GM23338 (cell line): ENCODE data around the gene SLC6A18. TPM values are rescaled to one million over a fixed set of nuclear protein-coding genes. Genes with fewer than 3 reads are reported as not detected.

ENCODE experiments used
- ATAC-seq: fragments of 200-7000 bp; cut with Tn5 transposase; 3 replicates; pipeline ENCODE4 v1.9.1; 2020
- DNase-seq: peaks from one replicate; pipeline ENCODE4 v3.0.0-alpha.2; 2015; ENCODE audit warnings: low spot score
- H2AFZ ChIP-seq: fragments of 200-600 bp; sonication (generic); 2 replicates; pipeline ENCODE4 v1.8.0; 2016; ENCODE audit warnings: antibody characterized with exemption, mild to moderate bottlenecking, moderate library complexity
- H3F3A ChIP-seq: fragments of 200-600 bp; sonication (generic); replicated peaks from 2 replicates; pipeline ENCODE4 v1.8.0; 2017; ENCODE audit warnings: antibody characterized with exemption, mixed run types, low read depth
- H3K27ac ChIP-seq: fragments of 200-600 bp; sonication (generic); 2 replicates; pipeline ENCODE4 v1.6.1; 2016; ENCODE audit warnings: low read depth
- H3K27me3 ChIP-seq: fragments of 200-600 bp; sonication (generic); 2 replicates; pipeline ENCODE4 v1.8.0; 2016; ENCODE audit warnings: mild to moderate bottlenecking, mixed run types, moderate library complexity; ENCODE audit not compliant: insufficient read depth
- H3K36me3 ChIP-seq: fragments of 200-600 bp; sonication (generic); 2 replicates; pipeline ENCODE4 v1.8.0; 2016; ENCODE audit warnings: mild to moderate bottlenecking; ENCODE audit not compliant: insufficient read depth
- H3K4me1 ChIP-seq: fragments of 200-600 bp; sonication (generic); 2 replicates; pipeline ENCODE4 v1.8.0; 2016; ENCODE audit warnings: mild to moderate bottlenecking, moderate library complexity; ENCODE audit not compliant: insufficient read depth
- H3K4me2 ChIP-seq: fragments of 200-600 bp; sonication (generic); 2 replicates; pipeline ENCODE4 v1.7.1; 2017; ENCODE audit warnings: mixed run types
- H3K4me3 ChIP-seq: fragments of 200-600 bp; sonication (generic); 2 replicates; pipeline ENCODE4 v1.6.1; 2016; ENCODE audit warnings: mixed run types
- H3K79me2 ChIP-seq: fragments of 200-600 bp; sonication (generic); replicated peaks from 2 replicates; pipeline ENCODE4 v1.8.0; 2017; ENCODE audit warnings: mild to moderate bottlenecking; ENCODE audit not compliant: insufficient read depth
- H3K9me2 ChIP-seq: fragments of 200-600 bp; sonication (generic); 2 replicates; pipeline ENCODE4 v1.8.0; 2017; ENCODE audit not compliant: insufficient read depth
- H4K20me1 ChIP-seq: fragments of 200-600 bp; sonication (generic); replicated peaks from 2 replicates; pipeline ENCODE4 v1.8.0; 2017; ENCODE audit warnings: mild to moderate bottlenecking; ENCODE audit not compliant: insufficient read depth
- H3K27ac Mint-ChIP-seq: 2 replicates; pipeline ENCODE4 v1.8.0; 2020; ENCODE audit warnings: inconsistent platforms, mild to moderate bottlenecking, moderate library complexity, mixed read lengths
- H3K27me3 Mint-ChIP-seq: 3 replicates; pipeline ENCODE4 v1.8.0; 2022; ENCODE audit warnings: low read depth, mild to moderate bottlenecking, moderate library complexity, mixed read lengths, inconsistent platforms; ENCODE audit not compliant: insufficient read depth, poor library complexity
- H3K36me3 Mint-ChIP-seq: 3 replicates; pipeline ENCODE4 v1.8.0; 2021; ENCODE audit warnings: low read depth, mild to moderate bottlenecking, inconsistent platforms, moderate library complexity, mixed read lengths
- H3K4me1 Mint-ChIP-seq: 3 replicates; pipeline ENCODE4 v1.8.0; 2020; ENCODE audit warnings: mild to moderate bottlenecking, inconsistent platforms, mixed read lengths
- H3K4me3 Mint-ChIP-seq: 3 replicates; pipeline ENCODE4 v1.8.0; 2021; ENCODE audit warnings: moderate library complexity, mild to moderate bottlenecking, inconsistent platforms, mixed read lengths
- H3K9me3 Mint-ChIP-seq: 3 replicates; pipeline ENCODE4 v1.8.0; 2020; ENCODE audit warnings: moderate library complexity, mild to moderate bottlenecking, inconsistent platforms, mixed read lengths
- CREB1 ChIP-seq: fragments of 250-450 bp; sonication (Bioruptor Pico); IDR thresholded peaks from 2 replicates; pipeline ENCODE4 v1.5.0; 2020; ENCODE audit warnings: low read depth, mild to moderate bottlenecking, moderate library complexity
- ETS1 ChIP-seq: IDR thresholded peaks from 2 replicates; pipeline ENCODE4 v1.6.1; 2016; ENCODE audit warnings: antibody characterized with exemption
- EZH2 ChIP-seq: fragments of 200-600 bp; sonication (generic); IDR thresholded peaks from one replicate; pipeline ENCODE4 v1.8.0; 2017; ENCODE audit warnings: antibody characterized with exemption, mild to moderate bottlenecking, low read depth; ENCODE audit not compliant: unreplicated experiment
- EZH2phosphoT487 ChIP-seq: fragments of 200-600 bp; sonication (generic); IDR thresholded peaks from one replicate; pipeline ENCODE4 v1.8.1; 2018; ENCODE audit warnings: antibody characterized with exemption; ENCODE audit not compliant: unreplicated experiment
- JUNB ChIP-seq: IDR thresholded peaks from one replicate; pipeline ENCODE4 v1.6.1; 2016; ENCODE audit warnings: antibody characterized with exemption; ENCODE audit not compliant: unreplicated experiment
- NANOG ChIP-seq: IDR thresholded peaks from 2 replicates; pipeline ENCODE4 v1.6.1; 2016; ENCODE audit warnings: antibody characterized with exemption, borderline replicate concordance
- POLR2AphosphoS5 ChIP-seq: IDR thresholded peaks from 2 replicates; pipeline ENCODE4 v1.6.1; 2016; ENCODE audit warnings: antibody characterized with exemption, low read depth
- ZNF462 ChIP-seq: fragments of 250-450 bp; sonication (Bioruptor Pico); IDR thresholded peaks from 2 replicates; pipeline ENCODE4 v1.5.0; 2020; ENCODE audit warnings: mild to moderate bottlenecking, moderate library complexity
- polyA plus RNA-seq: library from polyadenylated mRNA; unstranded; fragments of >200 nt; fragmentation: Nextera tagmentation; extraction: Ambion mirVana; gene quantifications from 2 replicates; pipeline ENCODE4 v1.2.1, GENCODE V29; 2016
- total RNA-seq: library from RNA; depleted of rRNA; stranded (reverse); fragments of >200 nt; shearing (Covaris generic); gene quantifications from 2 replicates; pipeline ENCODE4 v1.2.3, GENCODE V29; 2014

The SLC6A18 gene
- total and polyA plus RNA-seq, 2 experiments from 2014 or later: not detected

GRCh38 chr5:1223278-1223670, 1.9 kb upstream of the SLC6A18 start:
- Histone ChIP-seq H4K20me1 (no peaks in the 10 kb centered on the region), H2AFZ (no peak overlapping the region), H3K27ac (no peak overlapping the region), H3K9me2 (peaks cover 4% of the 10 kb centered on the region; the same call in 1 of the 2 replicates), H3K79me2 (no peaks in the 10 kb centered on the region), H3F3A (peaks cover 10% of the 10 kb centered on the region), H3K27me3 (no peaks in the 10 kb centered on the region), H3K36me3 (no peaks in the 10 kb centered on the region), H3K4me2 (no peak overlapping the region), H3K4me1 (no peaks in the 10 kb centered on the region), H3K4me3 (no peak overlapping the region)
- no peaks in the 10 kb centered on the region; the same call in 1 of the 3 replicates for H3K9me3 Mint-ChIP-seq
- H3K36me3 Mint-ChIP-seq: no peaks in the 10 kb centered on the region
- peaks cover 13% of the 10 kb centered on the region for H3K27me3 Mint-ChIP-seq
- TF ChIP-seq EZH2 (no peak), POLR2AphosphoS5 (no peak), EZH2phosphoT487 (no peak)
- H3K4me1 Mint-ChIP-seq: peaks cover 15% of the 10 kb centered on the region
- ATAC-seq: no peak
- no peak for DNase-seq
- no peak overlapping the region for H3K27ac Mint-ChIP-seq
- H3K4me3 Mint-ChIP-seq: no peak overlapping the region

DNA sequence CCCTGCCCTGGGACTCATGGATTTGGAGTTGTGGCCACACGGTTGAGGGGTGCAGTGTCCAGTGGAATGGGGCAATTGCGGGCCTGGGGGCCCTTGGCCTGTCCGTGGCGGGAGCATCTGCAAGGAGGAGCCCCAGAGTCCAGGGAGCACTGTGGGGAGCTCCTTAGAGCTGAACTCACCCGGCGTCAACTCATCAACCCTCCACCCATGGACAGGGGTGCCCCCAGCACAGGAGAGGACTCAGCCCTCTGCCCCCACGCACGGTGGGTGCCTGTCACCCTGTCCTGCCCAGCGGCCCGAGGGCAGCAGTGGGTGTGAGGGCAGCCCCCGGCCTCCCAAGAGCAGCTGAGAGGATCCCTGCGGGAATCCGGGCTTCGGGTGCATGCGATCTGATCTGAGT, 550 bp upstream of the SLC6A18 start:
- Mint-ChIP-seq H3K4me1 (peaks cover 15% of the 10 kb centered on the region), H3K27me3 (peaks cover 13% of the 10 kb centered on the region), H3K27ac (no peak overlapping the region), H3K4me3 (no peak overlapping the region), H3K9me3 (no peaks in the 10 kb centered on the region; the same call in 1 of the 3 replicates), H3K36me3 (no peaks in the 10 kb centered on the region)
- H3K4me3 ChIP-seq: no peak overlapping the region
- no peaks in the 10 kb centered on the region for H3K27me3 ChIP-seq
- no peak for ATAC-seq
- H3K79me2 ChIP-seq: no peaks in the 10 kb centered on the region
- H3K9me2 ChIP-seq: peaks cover 4% of the 10 kb centered on the region; the same call in 1 of the 2 replicates
- no peak for DNase-seq
- no peak overlapping the region for H2AFZ ChIP-seq
- H3K27ac ChIP-seq: no peak overlapping the region
- no peaks in the 10 kb centered on the region for H3K4me1 ChIP-seq
- H3K4me2 ChIP-seq: no peak overlapping the region
- H3F3A ChIP-seq: peaks cover 10% of the 10 kb centered on the region
- no peaks in the 10 kb centered on the region for H3K36me3 ChIP-seq
- TF ChIP-seq ZNF462 (CRISPR knock-in tag) (no peak), EZH2phosphoT487 (no peak), ETS1 (no peak), NANOG (no peak), JUNB (no peak), CREB1 (no peak), POLR2AphosphoS5 (no peak)
- H4K20me1 ChIP-seq: no peaks in the 10 kb centered on the region
